Spleen (tissue), 7 donors: ENCODE results near the gene PDK2.

Experiments
- POLR2A ChIP-seq, 3 donors: fragments of 450-650 bp; IDR thresholded peaks; one replicate each; pipeline ENCODE4 v1.5.1; 2017; ENCODE audit warnings: antibody characterized with exemption in 3 of 3, mild to moderate bottlenecking in 1 of 3
- POLR2AphosphoS5 ChIP-seq, 3 donors: sonication (generic); formaldehyde crosslinking; IDR thresholded peaks; one replicate each; pipeline ENCODE4 v1.5.1; 2017; ENCODE audit warnings: antibody characterized with exemption in 3 of 3
- TF ChIP-seq, protein P1 (sequence below), 11 experiments: fragments of 200-600 bp in 7 of 11; fragments of 450-650 bp in 4 of 11; sonication (generic) in 4 of 11; IDR thresholded peaks in 8 of 11; conservative IDR thresholded peaks in 3 of 11; 1 replicate in 7 of 11; 2 replicates in 4 of 11; pipeline versions ENCODE4 v1.4.0 to v1.8.0; 2016 to 2021; ENCODE audit warnings: antibody characterized with exemption in 11 of 11, inconsistent platforms in 4 of 11, mild to moderate bottlenecking in 1 of 11
- donor health status: DM: no; HTN: no; CAD: no; lungs with moderate emphysema.
- donor health status: DM: no; HTN: no; CAD: no.
- donor health status: DM: no; HTN: no; CAD: no.

DNA sequence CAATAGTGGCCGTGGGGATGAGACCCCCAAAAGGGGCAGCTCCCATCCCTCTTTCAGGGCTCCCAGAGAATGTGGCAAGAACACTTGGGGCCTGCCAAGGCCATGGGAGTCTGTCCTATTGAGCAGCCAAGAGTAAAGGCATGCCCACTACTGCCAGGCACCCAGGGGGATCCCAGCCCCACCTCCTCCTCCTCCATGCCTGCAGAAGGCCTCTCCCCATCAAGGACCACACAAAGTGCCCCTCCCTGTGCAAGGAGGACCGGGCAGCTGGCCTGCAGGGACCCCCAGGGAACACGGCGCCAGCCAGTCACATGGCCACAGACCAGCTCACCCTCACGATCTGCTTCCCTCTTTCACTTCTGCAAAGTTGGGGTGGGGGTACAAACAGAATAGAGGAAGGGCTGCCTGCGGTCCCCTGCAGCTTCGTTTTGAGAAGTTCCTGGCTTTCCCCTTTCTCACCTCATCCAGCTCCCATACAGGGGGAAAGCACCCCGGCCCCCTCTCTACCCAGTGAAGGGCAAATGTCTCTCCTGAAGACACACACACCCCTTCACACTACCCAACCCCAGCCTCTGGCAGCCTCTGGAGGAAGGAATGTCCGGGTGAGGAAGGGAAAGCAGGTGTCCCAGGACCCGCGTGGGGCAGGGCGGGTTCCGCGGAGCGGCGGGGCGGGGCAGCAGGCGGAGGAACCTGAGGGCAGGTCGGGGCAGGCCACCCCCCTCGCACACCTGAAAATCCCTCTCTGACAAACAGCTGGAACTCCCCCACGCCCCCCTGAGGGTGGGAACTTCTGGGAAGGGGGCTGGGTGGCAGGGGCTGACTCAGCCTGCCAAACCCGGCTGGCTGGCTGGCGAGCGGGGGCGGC is 53.3 kb downstream of the PDK2 start:
- TF ChIP-seq, protein P1, sequence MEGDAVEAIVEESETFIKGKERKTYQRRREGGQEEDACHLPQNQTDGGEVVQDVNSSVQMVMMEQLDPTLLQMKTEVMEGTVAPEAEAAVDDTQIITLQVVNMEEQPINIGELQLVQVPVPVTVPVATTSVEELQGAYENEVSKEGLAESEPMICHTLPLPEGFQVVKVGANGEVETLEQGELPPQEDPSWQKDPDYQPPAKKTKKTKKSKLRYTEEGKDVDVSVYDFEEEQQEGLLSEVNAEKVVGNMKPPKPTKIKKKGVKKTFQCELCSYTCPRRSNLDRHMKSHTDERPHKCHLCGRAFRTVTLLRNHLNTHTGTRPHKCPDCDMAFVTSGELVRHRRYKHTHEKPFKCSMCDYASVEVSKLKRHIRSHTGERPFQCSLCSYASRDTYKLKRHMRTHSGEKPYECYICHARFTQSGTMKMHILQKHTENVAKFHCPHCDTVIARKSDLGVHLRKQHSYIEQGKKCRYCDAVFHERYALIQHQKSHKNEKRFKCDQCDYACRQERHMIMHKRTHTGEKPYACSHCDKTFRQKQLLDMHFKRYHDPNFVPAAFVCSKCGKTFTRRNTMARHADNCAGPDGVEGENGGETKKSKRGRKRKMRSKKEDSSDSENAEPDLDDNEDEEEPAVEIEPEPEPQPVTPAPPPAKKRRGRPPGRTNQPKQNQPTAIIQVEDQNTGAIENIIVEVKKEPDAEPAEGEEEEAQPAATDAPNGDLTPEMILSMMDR (IDR thresholded peaks at IDR 0.05 in 8 of 11, conservative IDR thresholded peaks at IDR 0.05 in 3 of 11), result peak in 1 of 11 experiments; percentile 19
- TF ChIP-seq POLR2A (IDR thresholded peaks at IDR 0.05), result no peak
- TF ChIP-seq POLR2AphosphoS5 (IDR thresholded peaks at IDR 0.05), result peak; percentile 70 to 76 (median 70)
